Uterus (tissue), 4 donors: ENCODE data around the gene GLB1L2. TPM values are rescaled to one million over a fixed set of nuclear protein-coding genes. Genes with fewer than 3 reads are reported as not detected.

Experiments
- DNase-seq, 2 donors: peaks; one replicate each; pipeline ENCODE4 v3.0.0-alpha.2; 2019 to 2020
- H3K27ac ChIP-seq, 2 donors: fragments of 200-600 bp; sonication (generic); 1 replicate in 1 of 2; 2 replicates in 1 of 2; pipeline ENCODE4 v1.5.1; 2016 to 2018
- H3K27me3 ChIP-seq, 2 donors: fragments of 200-600 bp; sonication (generic); one replicate each; pipeline ENCODE4 v1.5.1; 2018 to 2019; ENCODE audit warnings: control low read depth in 1 of 2
- H3K36me3 ChIP-seq, 2 donors: fragments of 200-600 bp; sonication (generic); one replicate each; pipeline ENCODE4 v1.5.1; 2019; ENCODE audit warnings: control low read depth in 1 of 2
- H3K4me1 ChIP-seq, 2 donors: fragments of 200-600 bp; sonication (generic); one replicate each; pipeline ENCODE4 v1.5.1; 2018 to 2019; ENCODE audit warnings: control low read depth in 1 of 2
- H3K4me3 ChIP-seq, 2 donors: fragments of 200-600 bp; sonication (generic); 1 replicate in 1 of 2; 2 replicates in 1 of 2; pipeline ENCODE4 v1.5.1; 2018 to 2019; ENCODE audit warnings: mild to moderate bottlenecking in 1 of 2
- H3K9me3 ChIP-seq, 2 donors: fragments of 200-600 bp; sonication (generic); one replicate each; pipeline ENCODE4 v1.5.1; 2019; ENCODE audit warnings: control low read depth in 1 of 2
- CTCF ChIP-seq, 4 experiments: fragments of 200-600 bp in 2 of 4; fragments of 450-650 bp in 2 of 4; sonication (generic) in 2 of 4; IDR thresholded peaks; one replicate each; pipeline ENCODE4 v1.5.1; 2016 to 2019; ENCODE audit warnings: antibody characterized with exemption in 4 of 4, mild to moderate bottlenecking in 2 of 4, moderate library complexity in 1 of 4
- POLR2A ChIP-seq, 2 donors: fragments of 450-650 bp; IDR thresholded peaks; one replicate each; pipeline ENCODE4 v1.6.1; 2016; ENCODE audit warnings: antibody characterized with exemption in 2 of 2, mild to moderate bottlenecking in 1 of 2, moderate library complexity in 1 of 2
- intact Hi-C: fragments of 100-400 bp; cut with DNase I; formaldehyde crosslinking; loops from one replicate; pipeline ENCODE4 v1.15.1; 2023; ENCODE audit warnings: low total_unique reads
- total RNA-seq, 4 donors: library from RNA; depleted of rRNA in 3 of 4; stranded (reverse); fragments of >200 nt in 3 of 4; gene quantifications; one replicate each; pipeline versions ENCODE4 v1.1.0 to v1.2.4, GENCODE V29; 2014 to 2023
- donor health status: DM: yes; HTN: yes; CAD: no.

GLB1L2 gene
- total RNA-seq, 4 donors from 2014 or later: 5.0 to 28.2 (median 16.7) TPM

- H3K4me1 ChIP-seq: no peaks in the 10 kb centered on the region
- DNase-seq: no peak
- no peak for TF ChIP-seq CTCF (IDR thresholded peaks at IDR 0.05)
- no peak for TF ChIP-seq POLR2A (IDR thresholded peaks at IDR 0.05)
- no peak overlapping the region for H3K27ac ChIP-seq
- no peaks in the 10 kb centered on the region for H3K9me3 ChIP-seq
- H3K27me3 ChIP-seq: no peaks in the 10 kb centered on the region
- H3K4me3 ChIP-seq: no peak overlapping the region
- no peaks in the 10 kb centered on the region for H3K36me3 ChIP-seq
- intact Hi-C loops: no loop called here
Observed at GRCh38 chr11:134425413-134425812, 93.6 kb downstream of the GLB1L2 start.

Other genes with a start within 250 kb of the GLB1L2 start
- 10 to 100 TPM in 2 of 4 donors, 1 to 10 TPM in 2; 6.4 to 27.1 (median 9.9) TPM for gene NCAPD3, start 108.0 kb upstream of the GLB1L2 start, total RNA-seq
- gene VPS26B, start 107.3 kb upstream of the GLB1L2 start, total RNA-seq: 10 to 100 TPM; 10.6 to 46.5 (median 39.8) TPM
- gene THYN1, start 78.6 kb upstream of the GLB1L2 start, total RNA-seq: 100 to 1,000 TPM in 1 of 4 donors, 10 to 100 TPM in 3; 49.8 to 143 (median 53.6) TPM
- gene ACAD8, start 78.4 kb upstream of the GLB1L2 start, total RNA-seq: 10 to 100 TPM; 16.5 to 26.5 (median 21.5) TPM
- gene GLB1L3, start 55.6 kb upstream of the GLB1L2 start, total RNA-seq: 1 to 10 TPM in 2 of 4 donors, not detected in 2; 1.4 to 7.2 TPM
- gene B3GAT1, start 80.3 kb downstream of the GLB1L2 start, total RNA-seq: under 1 TPM in 2 of 4 donors, not detected in 2; 0.40 to 0.76 TPM